ENCODE results near the gene FAM177A1. TPM values are rescaled to one million over a fixed set of nuclear protein-coding genes. Genes with fewer than 3 reads are reported as not detected.
"Not testable (repeated sequence)": the region's sequence is repeated elsewhere in the genome, so short reads cannot be mapped to it uniquely, and the experiment has no call there.

Gene FAM177A1
- polyA plus RNA-seq, 1 experiment = 54.0 TPM

- no peak for DNase-seq (ENCODE audit: low read depth, low spot score)
- H3K27ac ChIP-seq (ENCODE audit: low read depth, low read length) = no peak overlapping the region
- H3K9me3 ChIP-seq (ENCODE audit: control insufficient read depth, insufficient read depth, low read length) = no peaks in the 10 kb centered on the region
- CTCF ChIA-PET = no interaction called here
- no peak for TF ChIP-seq CTCF (IDR thresholded peaks at IDR 0.05; ENCODE audit: low read depth, low read length)
- no peaks in the 10 kb centered on the region for H3K27me3 ChIP-seq (ENCODE audit: control insufficient read depth, insufficient read depth, low read length)
- H3K4me3 ChIP-seq (ENCODE audit: low read depth, low read length) = no peak overlapping the region
- POLR2A ChIA-PET = interaction anchor here (0.5 to 0.7 kb wide), 2 partner anchors 106 to 655 kb away, joined by 5 to 6 read pairs; no protein-coding TSS in a partner anchor
These were observed 29.5 kb upstream of the FAM177A1 start for GRCh38 chr14:35016568-35016967.

- H3K27me3 ChIP-seq (ENCODE audit: control insufficient read depth, insufficient read depth, low read length) = no peaks in the 10 kb centered on the region
- ChIA-PET POLR2A (no interaction called here), CTCF (no interaction called here)
- no peaks in the 10 kb centered on the region for H3K9me3 ChIP-seq (ENCODE audit: control insufficient read depth, insufficient read depth, low read length)
- TF ChIP-seq CTCF (IDR thresholded peaks at IDR 0.05; ENCODE audit: low read depth, low read length) = no peak
- no peak overlapping the region for H3K4me3 ChIP-seq (ENCODE audit: low read depth, low read length)
- no peak for DNase-seq (ENCODE audit: low read depth, low spot score)
- H3K27ac ChIP-seq (ENCODE audit: low read depth, low read length) = no peak overlapping the region
These were observed 25.4 kb upstream of the FAM177A1 start for GRCh38 chr14:35020713-35021112.

- CTCF ChIA-PET = no interaction called here
- no peak overlapping the region for H3K27ac ChIP-seq (ENCODE audit: low read depth, low read length)
These were observed 17.6 kb upstream of the FAM177A1 start for GRCh38 chr14:35028435-35028834.

DNA sequence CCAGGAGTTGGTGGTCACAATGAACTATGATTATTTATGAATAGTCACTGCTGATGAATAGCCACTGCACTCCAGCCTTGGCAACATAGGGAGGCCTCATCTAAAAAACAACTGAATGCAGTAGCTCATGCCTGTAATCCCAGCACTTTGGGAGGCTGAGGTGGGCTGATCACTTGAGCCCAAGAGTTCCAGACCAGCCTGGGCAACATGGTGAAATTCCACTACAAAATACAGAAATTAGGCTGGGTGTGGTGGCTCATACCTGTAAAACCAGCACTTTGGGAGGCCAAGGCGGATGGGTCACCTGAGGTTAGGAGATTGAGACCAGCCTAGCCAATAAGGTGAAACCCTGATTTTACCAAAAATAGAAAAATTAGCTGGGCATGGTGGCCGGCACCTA lies 13.5 kb upstream of the FAM177A1 start:
- H3K27ac ChIP-seq (ENCODE audit: low read depth, low read length) = no peak overlapping the region
- H3K9me3 ChIP-seq (ENCODE audit: control insufficient read depth, insufficient read depth, low read length) = peaks cover 10% of the 10 kb centered on the region
- H3K27me3 ChIP-seq (ENCODE audit: control insufficient read depth, insufficient read depth, low read length) = no peaks in the 10 kb centered on the region
- POLR2A ChIA-PET = interaction anchor here (1.2 kb wide), 1 partner anchor 13 kb away, joined by 3 read pairs; the partner anchor contains the start of gene FAM177A1
- CTCF ChIA-PET = interaction anchor here (0.6 kb wide), 1 partner anchor 27 kb away, joined by 3 read pairs; no protein-coding TSS in a partner anchor
- H3K4me3 ChIP-seq (ENCODE audit: low read depth, low read length) = no peak overlapping the region
- DNase-seq (ENCODE audit: low read depth, low spot score) = no peak
- no peak for TF ChIP-seq CTCF (IDR thresholded peaks at IDR 0.05; ENCODE audit: low read depth, low read length)

More at GRCh38 chr14:35028435-35028834, 17.6 kb upstream of the FAM177A1 start:
- POLR2A ChIA-PET = no interaction called here
- H3K4me3 ChIP-seq (ENCODE audit: low read depth, low read length) = no peak overlapping the region
- no peak for DNase-seq (ENCODE audit: low read depth, low spot score)
- no peaks in the 10 kb centered on the region for H3K9me3 ChIP-seq (ENCODE audit: control insufficient read depth, insufficient read depth, low read length)
- no peaks in the 10 kb centered on the region for H3K27me3 ChIP-seq (ENCODE audit: control insufficient read depth, insufficient read depth, low read length)
- TF ChIP-seq CTCF (IDR thresholded peaks at IDR 0.05; ENCODE audit: low read depth, low read length) = no peak

GRCh38 chr14:35034440-35034833 lies 11.6 kb upstream of the FAM177A1 start:
- no peak overlapping the region for H3K4me3 ChIP-seq (ENCODE audit: low read depth, low read length)
- CTCF ChIA-PET = no interaction called here
- H3K27ac ChIP-seq (ENCODE audit: low read depth, low read length) = no peak overlapping the region
- POLR2A ChIA-PET = no interaction called here
- H3K9me3 ChIP-seq (ENCODE audit: control insufficient read depth, insufficient read depth, low read length) = peaks cover 10% of the 10 kb centered on the region
- no peak for DNase-seq (ENCODE audit: low read depth, low spot score)
- no peaks in the 10 kb centered on the region for H3K27me3 ChIP-seq (ENCODE audit: control insufficient read depth, insufficient read depth, low read length)
- TF ChIP-seq CTCF (IDR thresholded peaks at IDR 0.05; ENCODE audit: low read depth, low read length) = no peak

- POLR2A ChIA-PET; H3K27ac ChIP-seq (ENCODE audit: low read depth, low read length); H3K27me3 ChIP-seq (ENCODE audit: control insufficient read depth, insufficient read depth, low read length); CTCF ChIA-PET; DNase-seq (ENCODE audit: low read depth, low spot score); H3K9me3 ChIP-seq (ENCODE audit: control insufficient read depth, insufficient read depth, low read length); H3K4me3 ChIP-seq (ENCODE audit: low read depth, low read length): not testable (repeated sequence)
These were observed 11.0 kb upstream of the FAM177A1 start for GRCh38 chr14:35034944-35035554.

- H3K9me3 ChIP-seq (ENCODE audit: control insufficient read depth, insufficient read depth, low read length); POLR2A ChIA-PET; H3K4me3 ChIP-seq (ENCODE audit: low read depth, low read length); H3K27ac ChIP-seq (ENCODE audit: low read depth, low read length); CTCF ChIA-PET; H3K27me3 ChIP-seq (ENCODE audit: control insufficient read depth, insufficient read depth, low read length); DNase-seq (ENCODE audit: low read depth, low spot score): not testable (repeated sequence)
These were observed 7.8 kb upstream of the FAM177A1 start for GRCh38 chr14:35038312-35038711.
